ENCODE measurements around the gene DUXA.
"Not testable (repeated sequence)": the region's sequence is repeated elsewhere in the genome, so short reads cannot be mapped to it uniquely, and the experiment has no call there.

DUXA gene

DNA sequence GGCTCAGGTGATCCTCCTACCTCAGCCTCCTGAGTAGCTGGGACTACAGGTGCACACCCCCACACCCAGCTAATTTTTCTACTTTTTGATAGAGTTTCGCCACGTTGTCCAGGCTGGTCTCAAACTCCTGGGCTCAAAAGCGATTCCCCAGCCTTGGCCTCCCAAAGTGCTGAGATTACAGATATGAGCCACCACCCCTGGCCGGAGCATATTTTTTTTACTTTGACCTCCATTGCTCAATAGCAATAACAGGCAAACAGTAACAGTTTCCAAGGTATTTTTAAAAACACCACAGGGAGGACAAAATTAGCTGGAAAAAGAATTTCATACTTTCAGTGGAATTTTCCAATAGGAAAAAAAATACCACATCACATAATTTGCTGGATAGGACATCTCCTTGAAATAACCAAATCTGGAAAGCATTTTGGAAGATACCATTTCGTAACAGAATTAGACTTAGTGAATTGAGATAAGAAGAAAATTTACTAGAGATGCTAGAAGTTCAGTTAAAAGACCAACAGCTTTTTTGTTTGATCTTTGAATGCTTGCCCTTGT lies 5.2 kb downstream of the DUXA start:
- H3K9me3 ChIP-seq (ENCODE audit: control insufficient read depth in 2 of 2, low read length in 2 of 2), result no peaks in the 10 kb centered on the region
- no peaks in the 10 kb centered on the region for H3K4me1 ChIP-seq (ENCODE audit: control insufficient read depth, insufficient read depth, low read length)
- no peaks in the 10 kb centered on the region for H3K27me3 ChIP-seq (ENCODE audit: control insufficient read depth in 1 of 2, insufficient read depth in 2 of 2, low read length in 2 of 2)
- no peaks in the 10 kb centered on the region for H3K36me3 ChIP-seq (ENCODE audit: control insufficient read depth in 2 of 2, insufficient read depth in 2 of 2, low read length in 2 of 2)
- no peak overlapping the region for H3K4me3 ChIP-seq (ENCODE audit: low read length in 2 of 2)
- H3K9ac ChIP-seq (ENCODE audit: low read length in 2 of 2), result no peak overlapping the region
- no peak overlapping the region for H3K27ac ChIP-seq (ENCODE audit: low read length)

DNA sequence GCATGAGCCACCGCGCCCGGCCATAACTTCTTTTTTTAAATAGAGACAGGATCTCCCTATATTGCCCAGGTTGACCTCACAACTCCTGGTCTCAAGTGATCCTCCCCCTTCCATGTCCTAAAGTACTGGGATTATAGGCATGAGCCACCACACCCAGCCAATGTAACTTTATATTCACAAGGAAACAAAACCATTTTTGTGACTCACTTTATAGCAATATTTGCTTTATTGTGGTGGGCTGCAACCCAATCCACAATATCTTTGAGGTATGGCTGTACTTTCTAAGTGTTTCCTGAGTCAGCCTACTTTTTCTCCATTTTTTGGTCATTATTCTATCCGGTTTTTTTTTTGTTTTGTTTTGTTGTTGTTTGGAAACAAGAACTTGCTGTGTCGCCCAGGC lies 14.4 kb downstream of the DUXA start:
- Histone ChIP-seq H3K27ac (ENCODE audit: low read length) (no peak overlapping the region), H3K9ac (ENCODE audit: low read length in 2 of 2) (no peak overlapping the region), H3K4me3 (ENCODE audit: low read length in 2 of 2) (no peak overlapping the region), H3K4me1 (ENCODE audit: control insufficient read depth, insufficient read depth, low read length) (no peaks in the 10 kb centered on the region), H3K36me3 (ENCODE audit: control insufficient read depth in 2 of 2, insufficient read depth in 2 of 2, low read length in 2 of 2) (no peaks in the 10 kb centered on the region), H3K9me3 (ENCODE audit: control insufficient read depth in 2 of 2, low read length in 2 of 2) (no peaks in the 10 kb centered on the region), H3K27me3 (ENCODE audit: control insufficient read depth in 1 of 2, insufficient read depth in 2 of 2, low read length in 2 of 2) (no peaks in the 10 kb centered on the region)

DNA sequence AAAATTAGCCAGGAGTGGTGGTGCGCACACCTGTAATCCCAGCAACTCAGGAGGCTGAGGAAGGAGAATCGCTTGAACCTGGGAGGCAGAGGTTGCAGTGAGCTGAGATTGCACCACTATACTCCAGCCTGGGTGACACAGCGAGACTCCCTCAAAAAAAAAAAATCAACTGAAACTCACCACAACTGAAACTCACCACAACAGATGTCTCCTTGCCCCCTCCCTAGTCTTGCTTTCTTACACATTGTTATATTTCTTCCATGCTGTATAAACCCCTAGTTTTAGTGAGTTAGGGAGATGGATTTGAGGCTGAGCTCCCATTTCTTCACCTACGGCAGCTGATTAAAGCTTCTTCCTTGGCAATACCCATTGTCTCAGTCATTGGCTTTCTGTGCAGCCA lies 25.6 kb downstream of the DUXA start:
- Histone ChIP-seq H3K9me3 (ENCODE audit: control insufficient read depth in 2 of 2, low read length in 2 of 2) (no peaks in the 10 kb centered on the region), H3K27me3 (ENCODE audit: control insufficient read depth in 1 of 2, insufficient read depth in 2 of 2, low read length in 2 of 2) (no peaks in the 10 kb centered on the region), H3K4me3 (ENCODE audit: low read length in 2 of 2) (no peak overlapping the region), H3K27ac (ENCODE audit: low read length) (no peak overlapping the region), H3K9ac (ENCODE audit: low read length in 2 of 2) (no peak overlapping the region), H3K36me3 (ENCODE audit: control insufficient read depth in 2 of 2, insufficient read depth in 2 of 2, low read length in 2 of 2) (no peaks in the 10 kb centered on the region), H3K4me1 (ENCODE audit: control insufficient read depth, insufficient read depth, low read length) (no peaks in the 10 kb centered on the region)

DNA sequence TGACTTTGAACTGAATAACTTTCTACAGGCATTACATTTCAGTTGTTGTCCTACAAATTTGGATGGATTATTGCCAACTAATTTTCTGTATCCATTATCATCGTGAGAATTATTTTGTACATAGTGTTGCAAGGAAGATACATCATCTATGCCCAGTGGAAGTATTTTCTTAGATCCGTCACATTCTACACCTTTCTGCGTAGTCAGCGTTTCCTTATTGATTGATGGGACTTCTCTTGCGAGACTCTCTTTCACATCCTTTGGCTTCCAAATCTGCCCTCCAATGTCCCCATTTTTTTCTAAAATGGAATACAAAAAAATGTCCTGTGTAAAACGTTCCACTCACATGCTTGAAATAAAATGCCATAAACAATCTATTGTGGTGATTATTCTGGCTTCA lies 31.5 kb downstream of the DUXA start:
- no peaks in the 10 kb centered on the region for H3K9me3 ChIP-seq (ENCODE audit: control insufficient read depth in 2 of 2, low read length in 2 of 2)

DNA sequence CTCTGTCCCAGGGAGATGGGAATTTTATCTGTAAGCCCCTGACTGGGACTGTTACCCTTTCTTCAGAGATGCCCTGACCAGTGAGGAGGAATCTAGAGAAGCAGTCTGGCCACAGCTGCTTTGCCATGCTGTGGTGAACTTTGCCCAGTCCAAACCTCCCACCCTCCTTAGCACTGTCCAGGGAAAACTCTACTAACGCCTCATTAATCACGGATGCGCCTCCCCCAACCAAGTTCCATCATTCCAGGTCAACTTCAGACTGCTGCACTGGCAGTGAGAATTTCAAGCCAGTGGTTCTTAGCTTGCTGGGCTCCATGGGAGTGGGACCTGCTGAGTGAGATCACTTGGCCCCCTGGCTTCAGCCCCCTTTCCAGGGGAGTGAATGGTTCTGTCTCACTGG lies 39.9 kb downstream of the DUXA start:
- H3K4me3 ChIP-seq (ENCODE audit: low read length in 2 of 2); H3K36me3 ChIP-seq (ENCODE audit: control insufficient read depth in 2 of 2, insufficient read depth in 2 of 2, low read length in 2 of 2); H3K9me3 ChIP-seq (ENCODE audit: control insufficient read depth in 2 of 2, low read length in 2 of 2); H3K27ac ChIP-seq (ENCODE audit: low read length); H3K4me1 ChIP-seq (ENCODE audit: control insufficient read depth, insufficient read depth, low read length); H3K27me3 ChIP-seq (ENCODE audit: control insufficient read depth in 1 of 2, insufficient read depth in 2 of 2, low read length in 2 of 2); H3K9ac ChIP-seq (ENCODE audit: low read length in 2 of 2): not testable (repeated sequence)

More for the DNA sequence above, 31.5 kb downstream of the DUXA start:
- H3K27ac ChIP-seq (ENCODE audit: low read length), result no peak overlapping the region
- no peak overlapping the region for H3K4me3 ChIP-seq (ENCODE audit: low read length in 2 of 2)
- no peaks in the 10 kb centered on the region for H3K36me3 ChIP-seq (ENCODE audit: control insufficient read depth in 2 of 2, insufficient read depth in 2 of 2, low read length in 2 of 2)
- no peaks in the 10 kb centered on the region for H3K4me1 ChIP-seq (ENCODE audit: control insufficient read depth, insufficient read depth, low read length)
- H3K9ac ChIP-seq (ENCODE audit: low read length in 2 of 2), result no peak overlapping the region
- peaks cover 0 to 2% of the 10 kb centered on the region in 2 donors for H3K27me3 ChIP-seq (ENCODE audit: control insufficient read depth in 1 of 2, insufficient read depth in 2 of 2, low read length in 2 of 2)

DNA sequence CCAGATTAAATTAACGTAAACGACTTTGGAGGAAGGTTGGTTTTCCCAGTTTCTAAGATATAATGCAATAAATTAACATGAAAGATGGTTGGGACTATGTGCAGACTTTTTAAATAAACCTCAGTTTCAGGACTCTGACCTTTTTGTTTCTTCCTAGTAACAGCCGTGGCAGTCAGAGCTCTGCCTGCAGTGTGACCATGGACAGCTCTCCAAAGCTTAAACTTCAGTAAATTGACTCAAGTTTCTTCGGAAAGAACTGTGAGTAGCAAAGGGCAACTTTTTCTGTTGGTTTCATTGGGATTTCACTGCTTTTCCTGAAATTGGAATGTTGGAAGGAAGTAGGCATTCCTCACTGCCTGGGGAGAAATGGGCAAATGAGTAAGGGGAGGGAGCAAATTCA lies 43.4 kb downstream of the DUXA start:
- Histone ChIP-seq H3K4me1 (ENCODE audit: control insufficient read depth, insufficient read depth, low read length) (no peaks in the 10 kb centered on the region), H3K4me3 (ENCODE audit: low read length in 2 of 2) (no peak overlapping the region), H3K27ac (ENCODE audit: low read length) (no peak overlapping the region), H3K9me3 (ENCODE audit: control insufficient read depth in 2 of 2, low read length in 2 of 2) (no peaks in the 10 kb centered on the region), H3K27me3 (ENCODE audit: control insufficient read depth in 1 of 2, insufficient read depth in 2 of 2, low read length in 2 of 2) (no peaks in the 10 kb centered on the region), H3K36me3 (ENCODE audit: control insufficient read depth in 2 of 2, insufficient read depth in 2 of 2, low read length in 2 of 2) (no peaks in the 10 kb centered on the region), H3K9ac (ENCODE audit: low read length in 2 of 2) (no peak overlapping the region)

DNA sequence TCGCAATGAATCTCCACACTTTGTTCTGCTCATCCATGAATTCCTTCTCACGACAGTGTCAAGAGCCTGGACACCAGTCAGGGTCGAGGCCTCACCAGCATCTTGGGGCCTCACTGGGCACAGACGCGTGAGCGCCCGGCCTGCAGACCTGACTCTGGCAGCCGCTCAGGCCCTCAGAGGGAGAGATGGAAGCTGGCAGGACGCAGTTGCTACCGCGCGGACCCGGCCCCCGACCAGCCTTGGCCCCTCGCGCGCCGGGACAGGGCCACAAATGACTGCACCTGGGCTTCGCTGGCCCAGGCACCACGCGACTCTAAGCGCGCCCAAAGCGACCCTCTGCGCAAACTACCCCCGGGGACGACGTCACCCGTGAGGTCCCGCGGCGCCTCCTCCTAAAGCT lies 48.4 kb downstream of the DUXA start:
- Histone ChIP-seq H3K27ac (ENCODE audit: low read length) (no peak overlapping the region), H3K36me3 (ENCODE audit: control insufficient read depth in 2 of 2, insufficient read depth in 2 of 2, low read length in 2 of 2) (no peaks in the 10 kb centered on the region), H3K9me3 (ENCODE audit: control insufficient read depth in 2 of 2, low read length in 2 of 2) (peaks cover 0 to 10% of the 10 kb centered on the region in 2 donors), H3K27me3 (ENCODE audit: control insufficient read depth in 1 of 2, insufficient read depth in 2 of 2, low read length in 2 of 2) (peaks cover 0 to 2% of the 10 kb centered on the region in 2 donors), H3K4me1 (ENCODE audit: control insufficient read depth, insufficient read depth, low read length) (no peaks in the 10 kb centered on the region), H3K4me3 (ENCODE audit: low read length in 2 of 2) (no peak overlapping the region), H3K9ac (ENCODE audit: low read length in 2 of 2) (no peak overlapping the region)

DNA sequence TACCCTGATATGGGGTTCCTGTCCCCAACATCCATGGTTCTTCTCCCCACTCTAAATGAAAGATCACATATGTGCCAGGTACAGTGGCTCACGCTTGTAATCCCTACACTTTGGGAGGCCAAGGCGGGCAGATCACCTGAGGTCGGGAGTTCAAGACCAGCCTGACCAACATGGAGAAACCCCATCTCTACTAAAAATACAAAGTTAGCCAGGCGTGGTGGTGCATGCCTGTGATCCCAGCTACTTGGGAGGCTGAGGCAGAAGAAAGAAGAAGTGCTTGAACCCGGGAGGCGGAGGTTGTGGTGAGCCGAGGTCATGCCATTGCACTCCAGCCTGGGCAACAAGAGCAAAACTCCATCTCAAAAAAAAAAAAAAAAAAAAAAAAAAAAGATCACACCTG lies 53.8 kb downstream of the DUXA start:
- peaks cover 13 to 22% of the 10 kb centered on the region in 2 donors for H3K9me3 ChIP-seq (ENCODE audit: control insufficient read depth in 2 of 2, low read length in 2 of 2)
- not testable (repeated sequence) for H3K4me1 ChIP-seq (ENCODE audit: control insufficient read depth, insufficient read depth, low read length); H3K27me3 ChIP-seq (ENCODE audit: control insufficient read depth in 1 of 2, insufficient read depth in 2 of 2, low read length in 2 of 2); H3K27ac ChIP-seq (ENCODE audit: low read length); H3K4me3 ChIP-seq (ENCODE audit: low read length in 2 of 2); H3K9ac ChIP-seq (ENCODE audit: low read length in 2 of 2); H3K36me3 ChIP-seq (ENCODE audit: control insufficient read depth in 2 of 2, insufficient read depth in 2 of 2, low read length in 2 of 2)

DNA sequence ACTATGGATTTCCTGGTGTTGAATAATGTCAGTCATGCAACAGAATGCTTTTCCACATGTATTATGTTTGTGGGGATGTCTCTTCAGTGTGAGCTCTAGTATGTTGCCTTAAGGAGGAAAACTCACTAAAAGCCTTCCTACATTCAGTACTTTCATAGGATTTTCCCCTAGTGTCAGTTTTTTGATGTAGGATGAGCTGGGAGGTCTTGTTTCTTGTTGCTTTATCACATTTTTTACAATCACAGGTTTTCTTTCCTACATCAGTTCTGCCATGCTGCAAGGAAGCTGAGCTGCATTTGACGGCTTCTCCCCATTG lies 56.0 kb downstream of the DUXA start:
- no peak overlapping the region for H3K27ac ChIP-seq (ENCODE audit: low read length)
- peaks cover 0 to 5% of the 10 kb centered on the region in 2 donors for H3K27me3 ChIP-seq (ENCODE audit: control insufficient read depth in 1 of 2, insufficient read depth in 2 of 2, low read length in 2 of 2)
- H3K9ac ChIP-seq (ENCODE audit: low read length in 2 of 2), result no peak overlapping the region
- no peaks in the 10 kb centered on the region for H3K36me3 ChIP-seq (ENCODE audit: control insufficient read depth in 2 of 2, insufficient read depth in 2 of 2, low read length in 2 of 2)
- peaks cover 13 to 17% of the 10 kb centered on the region in 2 donors for H3K9me3 ChIP-seq (ENCODE audit: control insufficient read depth in 2 of 2, low read length in 2 of 2)
- H3K4me3 ChIP-seq (ENCODE audit: low read length in 2 of 2), result no peak overlapping the region
- no peaks in the 10 kb centered on the region for H3K4me1 ChIP-seq (ENCODE audit: control insufficient read depth, insufficient read depth, low read length)

DNA sequence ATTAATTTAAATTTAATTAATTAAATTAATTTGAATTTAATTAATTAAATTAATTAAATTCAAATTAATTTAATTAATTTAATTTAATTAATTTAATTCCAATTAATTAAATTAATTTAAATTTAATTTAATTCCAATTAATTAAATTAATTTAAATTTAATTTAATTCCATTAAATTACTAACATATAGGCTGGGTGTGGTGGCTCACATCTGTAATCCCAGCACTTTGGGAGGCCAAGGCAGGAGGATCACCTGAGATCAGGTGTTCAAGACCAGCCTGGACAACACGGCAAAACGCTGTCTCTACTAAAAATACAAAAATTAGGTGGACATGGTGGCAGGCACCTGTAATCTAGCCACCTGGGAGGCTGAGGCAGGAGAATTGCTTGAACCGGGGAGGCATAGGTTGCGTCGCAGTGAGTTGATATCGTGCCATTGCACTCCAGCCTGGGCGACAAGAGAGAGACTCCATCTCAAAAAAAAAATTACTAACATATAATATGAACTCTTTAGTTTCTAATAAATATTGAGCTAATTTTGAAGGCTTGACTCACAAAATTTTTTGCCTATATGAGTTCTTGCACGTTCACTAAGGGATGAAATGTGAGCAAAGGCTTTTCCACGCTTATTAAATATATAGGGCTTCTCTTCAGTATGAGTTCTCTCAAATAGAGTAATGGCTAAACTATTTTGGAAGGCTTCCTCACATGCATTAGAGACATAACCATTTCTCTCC lies 56.5 kb downstream of the DUXA start:
- H3K27me3 ChIP-seq (ENCODE audit: control insufficient read depth in 1 of 2, insufficient read depth in 2 of 2, low read length in 2 of 2), result peaks cover 0 to 10% of the 10 kb centered on the region in 2 donors
- no peak overlapping the region for H3K27ac ChIP-seq (ENCODE audit: low read length)
- no peaks in the 10 kb centered on the region for H3K4me1 ChIP-seq (ENCODE audit: control insufficient read depth, insufficient read depth, low read length)
- H3K4me3 ChIP-seq (ENCODE audit: low read length in 2 of 2), result no peak overlapping the region
- H3K9ac ChIP-seq (ENCODE audit: low read length in 2 of 2), result no peak overlapping the region
- no peaks in the 10 kb centered on the region for H3K36me3 ChIP-seq (ENCODE audit: control insufficient read depth in 2 of 2, insufficient read depth in 2 of 2, low read length in 2 of 2)
- H3K9me3 ChIP-seq (ENCODE audit: control insufficient read depth in 2 of 2, low read length in 2 of 2), result peaks cover 13 to 14% of the 10 kb centered on the region in 2 donors

DNA sequence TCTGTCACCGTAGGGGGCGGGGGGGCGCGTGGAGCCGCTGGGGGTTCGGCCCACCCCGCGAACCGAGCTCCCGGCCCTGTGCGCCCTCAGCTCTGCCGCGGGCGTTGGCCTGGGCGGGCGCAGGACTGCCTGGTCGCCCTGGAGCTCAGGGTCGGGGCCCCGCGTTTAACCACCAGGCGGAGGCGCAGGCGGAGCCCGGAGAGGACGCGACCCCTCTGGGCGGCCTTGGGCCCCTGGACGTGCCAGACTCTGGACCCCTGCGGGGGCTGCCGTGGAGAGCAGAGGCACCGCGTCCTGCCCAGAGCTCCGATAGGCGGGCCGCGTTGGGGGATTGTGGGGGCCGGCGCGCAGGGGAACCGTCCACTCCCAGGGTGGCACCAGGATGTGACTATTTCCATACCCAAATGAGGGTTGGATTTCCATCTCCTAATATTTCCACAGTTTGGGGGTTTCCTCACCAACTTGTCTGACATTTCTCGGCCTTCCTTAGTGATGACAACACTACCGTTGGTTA lies 60.5 kb downstream of the DUXA start:
- Histone ChIP-seq H3K27ac (ENCODE audit: low read length) (no peak overlapping the region), H3K27me3 (ENCODE audit: control insufficient read depth in 1 of 2, insufficient read depth in 2 of 2, low read length in 2 of 2) (peaks cover 9 to 11% of the 10 kb centered on the region in 2 donors), H3K4me1 (ENCODE audit: control insufficient read depth, insufficient read depth, low read length) (peaks cover 7% of the 10 kb centered on the region), H3K4me3 (ENCODE audit: low read length in 2 of 2) (no peak overlapping the region), H3K36me3 (ENCODE audit: control insufficient read depth in 2 of 2, insufficient read depth in 2 of 2, low read length in 2 of 2) (no peaks in the 10 kb centered on the region), H3K9ac (ENCODE audit: low read length in 2 of 2) (no peak overlapping the region), H3K9me3 (ENCODE audit: control insufficient read depth in 2 of 2, low read length in 2 of 2) (peaks cover 3 to 8% of the 10 kb centered on the region in 2 donors)

Measured in stomach smooth muscle (tissue), 2 donors.